ENCODE measurements around the gene AGR2.

Gene AGR2

DNA sequence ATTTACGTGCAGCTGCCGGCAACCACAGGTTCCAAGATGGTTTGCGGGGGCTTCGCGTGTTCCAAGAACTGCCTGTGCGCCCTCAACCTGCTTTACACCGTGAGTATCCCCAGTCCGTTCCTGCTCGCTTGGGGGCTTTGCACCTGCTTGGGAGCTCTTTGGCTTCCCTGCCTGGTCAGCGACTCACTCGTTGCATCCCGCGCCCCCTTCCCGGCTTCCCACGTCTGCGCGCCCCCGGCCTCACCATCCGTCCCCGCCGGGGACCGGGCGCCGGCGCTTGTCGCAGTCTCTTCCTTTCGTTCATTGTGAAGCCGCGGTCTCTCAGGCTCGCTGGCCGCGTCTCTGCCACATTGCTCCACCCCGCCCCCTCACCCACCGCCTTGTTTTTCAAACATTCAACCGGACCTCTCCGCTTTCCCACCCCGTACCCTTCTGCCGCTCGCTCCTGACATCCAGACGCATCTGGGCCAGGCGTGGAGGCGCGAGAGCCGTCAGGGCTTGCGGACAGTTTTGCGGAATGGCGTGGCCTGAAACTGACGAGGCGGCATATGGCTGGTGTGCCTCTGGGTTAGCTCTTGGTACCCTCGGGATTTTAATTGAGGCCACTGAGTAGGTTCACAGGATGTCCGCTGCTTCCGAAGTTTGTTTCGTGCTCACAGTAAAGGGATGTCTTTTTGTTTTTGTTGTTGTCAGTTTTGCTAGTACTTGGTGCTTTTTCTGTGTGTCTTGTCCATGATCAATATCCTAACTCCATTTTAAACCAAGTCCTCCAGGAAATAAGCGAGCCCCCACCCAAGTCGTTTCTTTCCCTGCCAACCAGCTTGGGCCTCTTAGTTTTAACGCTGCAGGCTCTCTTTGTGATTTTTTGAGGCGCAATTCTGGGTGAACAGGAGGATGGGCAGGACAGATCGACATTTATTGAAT is 50.6 kb downstream of the AGR2 start:
- Histone ChIP-seq H3K27me3 (ENCODE audit: insufficient read depth, low read length, poor library complexity) (no peaks in the 10 kb centered on the region), H3K4me3 (ENCODE audit: low read depth in 1 of 2, low read length in 2 of 2) (no peak overlapping the region), H3K27ac (ENCODE audit: low read length) (no peak overlapping the region), H3K4me1 (ENCODE audit: insufficient read depth, low read length) (no peaks in the 10 kb centered on the region), H2AFZ (ENCODE audit: low read depth, low read length) (no peak overlapping the region), H3K9ac (ENCODE audit: low read depth, low read length) (no peak overlapping the region), H3K4me2 (ENCODE audit: insufficient read depth, low read length) (no peak overlapping the region), H3K36me3 (ENCODE audit: insufficient read depth, low read length) (no peaks in the 10 kb centered on the region), H3K79me2 (ENCODE audit: insufficient read depth, low read length) (no peaks in the 10 kb centered on the region), H4K20me1 (ENCODE audit: insufficient read depth, low read length) (no peaks in the 10 kb centered on the region), H3K9me3 (ENCODE audit: insufficient read depth, low read length, severe bottlenecking) (no peaks in the 10 kb centered on the region)
- DNase-seq (no peak), ATAC-seq (ENCODE audit: insufficient read depth, low read depth) (no peak)
- no peak for TF ChIP-seq EZH2 (IDR thresholded peaks at IDR 0.05; ENCODE audit: borderline replicate concordance, low read depth, low read length, severe bottlenecking)
- TF ChIP-seq, protein P1, sequence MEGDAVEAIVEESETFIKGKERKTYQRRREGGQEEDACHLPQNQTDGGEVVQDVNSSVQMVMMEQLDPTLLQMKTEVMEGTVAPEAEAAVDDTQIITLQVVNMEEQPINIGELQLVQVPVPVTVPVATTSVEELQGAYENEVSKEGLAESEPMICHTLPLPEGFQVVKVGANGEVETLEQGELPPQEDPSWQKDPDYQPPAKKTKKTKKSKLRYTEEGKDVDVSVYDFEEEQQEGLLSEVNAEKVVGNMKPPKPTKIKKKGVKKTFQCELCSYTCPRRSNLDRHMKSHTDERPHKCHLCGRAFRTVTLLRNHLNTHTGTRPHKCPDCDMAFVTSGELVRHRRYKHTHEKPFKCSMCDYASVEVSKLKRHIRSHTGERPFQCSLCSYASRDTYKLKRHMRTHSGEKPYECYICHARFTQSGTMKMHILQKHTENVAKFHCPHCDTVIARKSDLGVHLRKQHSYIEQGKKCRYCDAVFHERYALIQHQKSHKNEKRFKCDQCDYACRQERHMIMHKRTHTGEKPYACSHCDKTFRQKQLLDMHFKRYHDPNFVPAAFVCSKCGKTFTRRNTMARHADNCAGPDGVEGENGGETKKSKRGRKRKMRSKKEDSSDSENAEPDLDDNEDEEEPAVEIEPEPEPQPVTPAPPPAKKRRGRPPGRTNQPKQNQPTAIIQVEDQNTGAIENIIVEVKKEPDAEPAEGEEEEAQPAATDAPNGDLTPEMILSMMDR (IDR thresholded peaks at IDR 0.05; ENCODE audit: borderline replicate concordance, extremely low read depth, low read length, poor library complexity, severe bottlenecking) = no peak

DNA sequence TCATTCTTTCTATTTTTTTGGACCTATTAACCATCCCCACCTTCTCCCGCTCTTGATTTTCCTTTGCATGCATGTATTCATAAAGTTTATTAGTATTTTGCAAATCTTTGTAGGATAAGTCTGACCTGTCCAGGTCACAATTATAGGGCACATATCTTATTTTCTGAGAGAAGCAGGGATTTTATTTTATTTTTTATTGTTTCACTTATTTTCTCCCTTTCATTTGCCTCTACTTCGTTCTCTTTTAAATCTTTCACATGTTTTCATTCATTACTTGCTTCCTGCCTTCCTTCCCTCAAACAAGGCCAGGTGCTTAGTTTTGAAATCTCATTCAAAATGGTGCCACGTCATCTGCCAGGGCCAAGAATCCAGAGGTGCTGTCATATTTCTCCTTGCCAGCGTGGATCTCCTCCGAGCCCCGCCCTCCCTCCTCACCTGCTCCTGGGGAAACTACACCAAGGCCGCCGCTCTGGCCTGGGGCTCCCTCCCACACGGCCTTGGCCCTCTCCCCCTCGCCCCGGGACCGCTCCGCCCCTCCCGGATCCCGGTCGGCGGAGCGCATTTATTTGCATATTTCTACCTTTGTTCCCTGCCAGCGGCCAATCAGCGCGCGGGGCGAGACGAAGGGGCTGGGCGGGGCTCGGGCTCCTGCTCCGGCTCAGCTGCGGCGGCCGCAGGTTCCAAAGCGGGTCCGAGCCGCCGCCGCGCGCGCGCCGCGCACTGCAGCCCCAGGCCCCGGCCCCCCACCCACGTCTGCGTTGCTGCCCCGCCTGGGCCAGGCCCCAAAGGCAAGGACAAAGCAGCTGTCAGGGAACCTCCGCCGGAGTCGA is 51.5 kb downstream of the AGR2 start, which contains the start of gene TSPAN13:
TSS of gene TSPAN13 (plus strand) at position 654 of the 830 bp plus-strand sequence. CDS start 213 bp downstream, outside the sequence.
- Histone ChIP-seq H4K20me1 (ENCODE audit: insufficient read depth, low read length) (no peaks in the 10 kb centered on the region), H3K27me3 (ENCODE audit: insufficient read depth, low read length, poor library complexity) (no peaks in the 10 kb centered on the region), H3K9ac (ENCODE audit: low read depth, low read length) (no peak within 1 kb of the TSS), H2AFZ (ENCODE audit: low read depth, low read length) (no peak within 1 kb of the TSS), H3K79me2 (ENCODE audit: insufficient read depth, low read length) (no peaks in the 10 kb centered on the region), H3K27ac (ENCODE audit: low read length) (no peak within 1 kb of the TSS), H3K36me3 (ENCODE audit: insufficient read depth, low read length) (no peaks in the 10 kb centered on the region), H3K4me1 (ENCODE audit: insufficient read depth, low read length) (no peaks in the 10 kb centered on the region), H3K9me3 (ENCODE audit: insufficient read depth, low read length, severe bottlenecking) (no peaks in the 10 kb centered on the region), H3K4me2 (ENCODE audit: insufficient read depth, low read length) (no peak within 1 kb of the TSS), H3K4me3 (ENCODE audit: low read depth in 1 of 2, low read length in 2 of 2) (no peak within 1 kb of the TSS)
- ATAC-seq (ENCODE audit: insufficient read depth, low read depth) = no peak
- no peak for DNase-seq
- TF ChIP-seq EZH2 (IDR thresholded peaks at IDR 0.05; ENCODE audit: borderline replicate concordance, low read depth, low read length, severe bottlenecking) = no peak
- TF ChIP-seq, protein P1 (IDR thresholded peaks at IDR 0.05; ENCODE audit: borderline replicate concordance, extremely low read depth, low read length, poor library complexity, severe bottlenecking) = no peak

DNA sequence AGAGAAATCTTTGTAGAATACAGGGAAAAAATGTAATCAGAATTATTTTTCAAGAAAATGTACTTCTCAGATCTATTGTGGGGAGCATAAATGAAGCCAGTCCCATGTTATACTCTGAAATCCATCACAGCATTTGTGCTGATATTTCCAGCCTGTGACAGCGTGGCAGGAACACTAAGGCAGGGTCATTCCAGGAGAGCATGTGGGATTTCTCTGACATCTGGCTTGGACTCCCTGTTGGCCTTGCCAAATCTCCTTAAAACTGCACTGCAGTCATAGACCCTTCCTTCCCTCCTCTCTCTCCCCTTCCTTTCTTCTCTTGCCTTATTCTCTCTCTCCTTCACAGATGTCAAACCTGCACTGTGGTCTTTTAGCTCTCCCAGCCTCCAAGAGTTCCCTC is 57.7 kb downstream of the AGR2 start:
- TF ChIP-seq, protein P1 (IDR thresholded peaks at IDR 0.05; ENCODE audit: borderline replicate concordance, extremely low read depth, low read length, poor library complexity, severe bottlenecking) = no peak
- no peak for TF ChIP-seq EZH2 (IDR thresholded peaks at IDR 0.05; ENCODE audit: borderline replicate concordance, low read depth, low read length, severe bottlenecking)
- no peak overlapping the region for H2AFZ ChIP-seq (ENCODE audit: low read depth, low read length)

More for the DNA sequence above, 57.7 kb downstream of the AGR2 start:
- Histone ChIP-seq H3K79me2 (ENCODE audit: insufficient read depth, low read length) (no peaks in the 10 kb centered on the region), H4K20me1 (ENCODE audit: insufficient read depth, low read length) (no peaks in the 10 kb centered on the region), H3K9ac (ENCODE audit: low read depth, low read length) (no peak overlapping the region), H3K27ac (ENCODE audit: low read length) (no peak overlapping the region), H3K36me3 (ENCODE audit: insufficient read depth, low read length) (no peaks in the 10 kb centered on the region), H3K9me3 (ENCODE audit: insufficient read depth, low read length, severe bottlenecking) (no peaks in the 10 kb centered on the region), H3K4me3 (ENCODE audit: low read depth in 1 of 2, low read length in 2 of 2) (no peak overlapping the region), H3K4me2 (ENCODE audit: insufficient read depth, low read length) (no peak overlapping the region), H3K27me3 (ENCODE audit: insufficient read depth, low read length, poor library complexity) (no peaks in the 10 kb centered on the region), H3K4me1 (ENCODE audit: insufficient read depth, low read length) (no peaks in the 10 kb centered on the region)
- DNase-seq = no peak
- no peak for ATAC-seq (ENCODE audit: insufficient read depth, low read depth)

Data from DND-41 (cell line).